IPS DF 19.7 (cell line): ENCODE data around the gene HEBP2.
"Not testable (repeated sequence)": the region's sequence is repeated elsewhere in the genome, so short reads cannot be mapped to it uniquely, and the experiment has no call there.

ENCODE experiments used
- DNase-seq: peaks from one replicate; pipeline ENCODE4 v3.0.0-alpha.2; 2013; ENCODE audit warnings: low read depth, low spot score

HEBP2 gene

GRCh38 chr6:138424004-138424904 lies 20.2 kb downstream of the HEBP2 start:
- DNase-seq, result no peak

- not testable (repeated sequence) for DNase-seq
These were observed 21.2 kb downstream of the HEBP2 start for GRCh38 chr6:138425256-138425655.

GRCh38 chr6:138426500-138427123 lies 22.6 kb downstream of the HEBP2 start:
- no peak for DNase-seq

GRCh38 chr6:138427701-138428100 lies 23.7 kb downstream of the HEBP2 start:
- no peak for DNase-seq

GRCh38 chr6:138428944-138429598 lies 25.0 kb downstream of the HEBP2 start:
- no peak for DNase-seq

- DNase-seq, result no peak
These were observed 25.7 kb downstream of the HEBP2 start for GRCh38 chr6:138429761-138430160.

- DNase-seq, result no peak
These were observed 26.5 kb downstream of the HEBP2 start for GRCh38 chr6:138430361-138431145.

GRCh38 chr6:138431256-138432062 lies 27.4 kb downstream of the HEBP2 start:
- DNase-seq, result no peak

GRCh38 chr6:138432063-138432356 lies 28.0 kb downstream of the HEBP2 start:
- no peak for DNase-seq

GRCh38 chr6:138434096-138434495 lies 30.1 kb downstream of the HEBP2 start:
- DNase-seq, result no peak

GRCh38 chr6:138434925-138435324 lies 30.9 kb downstream of the HEBP2 start:
- DNase-seq, result no peak

GRCh38 chr6:138439546-138439945 lies 35.5 kb downstream of the HEBP2 start:
- no peak for DNase-seq

GRCh38 chr6:138440296-138440695 lies 36.3 kb downstream of the HEBP2 start:
- DNase-seq, result no peak

GRCh38 chr6:138440758-138441357 lies 36.8 kb downstream of the HEBP2 start:
- no peak for DNase-seq

- DNase-seq, result no peak
These were observed 37.9 kb downstream of the HEBP2 start for GRCh38 chr6:138441965-138442364.

GRCh38 chr6:138442663-138443062 lies 38.6 kb downstream of the HEBP2 start:
- no peak for DNase-seq

GRCh38 chr6:138443979-138444378 lies 40.0 kb downstream of the HEBP2 start:
- no peak for DNase-seq

- DNase-seq, result no peak
These were observed 42.8 kb downstream of the HEBP2 start for GRCh38 chr6:138446821-138447220.

GRCh38 chr6:138450445-138450844 lies 46.4 kb downstream of the HEBP2 start:
- no peak for DNase-seq

GRCh38 chr6:138451043-138451442 lies 47.0 kb downstream of the HEBP2 start:
- DNase-seq, result no peak
